GM19324 (cell line): ENCODE measurements around the gene ZNF646.
A peak's percentile ranks its signal among the peaks of the same experiment; 100 is the strongest.
"Not testable (repeated sequence)": the region's sequence is repeated elsewhere in the genome, so short reads cannot be mapped to it uniquely, and the experiment has no call there.

Experiments used
- ATAC-seq: cut with Tn5 transposase; IDR thresholded peaks from one replicate; pipeline ENCODE4 v1.9.1; 2021; ENCODE audit warnings: mild to moderate bottlenecking, moderate library complexity; ENCODE audit not compliant: unreplicated experiment, low FRiP score

Gene ZNF646

DNA sequence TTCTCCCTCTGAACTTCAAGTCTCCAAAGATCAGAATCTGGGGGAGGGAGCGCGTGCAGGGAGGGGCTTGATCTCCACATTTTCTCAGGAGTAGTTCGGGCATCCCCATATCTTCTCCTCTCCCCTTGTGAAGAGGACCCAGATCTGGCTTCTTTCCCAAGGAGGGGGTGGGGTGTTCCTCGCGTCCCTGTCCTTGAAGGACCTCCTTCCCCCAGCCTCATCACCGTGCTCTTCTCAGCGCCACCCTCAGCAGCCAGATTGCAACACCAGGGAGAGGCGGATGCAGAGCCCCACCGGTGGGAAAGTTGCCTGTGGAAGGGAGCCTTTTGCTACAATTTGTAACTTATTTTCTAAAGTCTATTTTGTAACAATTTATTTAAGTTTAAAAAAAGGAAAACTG is 8.9 kb downstream of the ZNF646 start:
- ATAC-seq: no peak

DNA sequence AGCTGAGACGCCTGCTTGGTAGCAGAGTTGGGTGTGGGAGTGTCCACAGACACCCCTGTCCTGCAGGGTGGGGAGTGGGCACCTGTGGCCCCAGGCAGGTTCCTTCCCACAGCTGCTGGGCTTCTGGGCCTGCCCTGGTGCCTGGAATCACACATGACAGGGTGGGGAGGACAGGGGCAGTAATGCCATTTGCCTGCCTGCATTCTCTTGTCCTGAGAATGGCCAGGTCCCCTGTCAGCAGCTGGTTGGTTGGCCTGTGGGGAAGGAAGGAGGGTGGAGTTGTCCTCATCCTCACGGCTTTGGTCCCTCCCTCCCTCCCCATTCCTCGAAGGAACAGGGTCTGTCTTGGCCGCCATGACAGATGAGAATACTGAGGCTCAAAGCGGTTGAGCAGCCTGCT is 9.3 kb downstream of the ZNF646 start:
- ATAC-seq: no peak

DNA sequence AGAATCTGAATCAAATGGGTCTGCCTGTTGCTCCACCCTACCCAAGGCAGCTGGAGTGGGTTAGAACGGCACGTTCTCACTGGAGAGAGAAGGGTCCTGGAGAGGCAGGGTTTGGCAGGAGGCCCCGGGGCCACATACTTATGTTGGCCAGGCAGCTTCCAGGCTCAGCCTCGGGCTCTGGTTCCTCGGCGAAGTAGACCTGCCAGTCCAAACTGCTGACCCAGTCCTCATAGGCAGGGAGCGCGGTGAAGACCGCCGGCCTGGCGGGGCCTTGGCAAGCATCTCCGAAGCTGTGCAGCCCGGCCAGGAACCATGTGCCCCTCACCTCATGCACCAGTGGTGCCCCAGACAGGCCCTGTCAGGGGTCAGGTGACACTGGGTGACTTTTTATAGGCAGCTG is 9.8 kb downstream of the ZNF646 start:
- no peak for ATAC-seq

DNA sequence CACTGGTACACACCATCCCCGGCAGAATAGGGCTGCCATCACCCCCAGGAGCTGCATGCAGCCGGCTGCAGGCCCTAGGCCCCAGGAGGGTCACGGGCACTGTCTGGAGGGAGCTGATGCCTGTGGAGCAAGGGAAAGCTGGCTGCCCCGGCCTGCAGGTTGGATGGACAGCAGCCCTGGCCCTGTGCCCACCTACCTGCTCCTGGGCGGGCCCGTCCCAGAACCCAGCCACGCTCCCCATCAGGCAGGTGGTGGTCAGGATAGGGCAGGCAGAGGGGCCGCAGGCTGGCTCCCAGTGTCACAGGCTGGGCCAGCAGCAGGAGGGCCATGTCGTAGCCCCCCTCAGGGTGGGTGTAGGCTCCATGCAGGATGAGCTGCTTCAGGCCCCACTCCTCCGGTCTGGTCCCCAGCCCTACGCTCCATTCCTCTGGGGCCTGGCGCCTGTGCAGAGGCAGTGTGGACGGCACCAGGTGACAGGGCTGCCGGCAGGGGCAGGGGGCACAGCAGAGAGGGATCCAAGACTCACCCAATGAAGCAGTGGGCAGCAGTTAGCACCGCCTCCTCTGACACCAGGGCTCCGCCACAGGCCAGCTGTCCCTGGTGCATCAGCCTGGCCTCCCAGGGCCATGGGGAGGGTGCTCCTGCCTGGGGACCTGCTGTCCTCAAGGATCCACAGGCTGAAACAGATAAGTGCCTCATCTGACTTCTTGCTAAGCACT is 10.5 kb downstream of the ZNF646 start:
- ATAC-seq: no peak

DNA sequence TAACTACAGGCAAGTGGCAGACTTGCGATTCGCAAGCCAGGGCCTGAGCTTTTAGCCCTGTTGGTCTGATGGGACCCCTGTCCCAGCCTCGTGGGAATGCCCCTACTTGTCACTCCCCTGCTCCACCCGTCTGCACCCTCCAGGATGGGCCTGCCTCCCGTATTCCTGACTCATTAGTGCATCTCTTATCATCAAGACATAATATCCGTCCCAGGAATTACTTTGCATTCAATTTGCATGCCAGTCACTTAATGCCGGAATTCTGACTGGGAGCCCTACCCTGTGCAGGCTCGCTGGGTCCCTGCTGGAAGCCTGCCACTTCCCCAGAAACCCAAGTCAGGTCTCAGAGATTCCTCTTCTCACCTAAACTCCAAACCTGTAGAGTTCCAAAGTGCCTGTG is 11.2 kb downstream of the ZNF646 start:
- ATAC-seq: no peak

DNA sequence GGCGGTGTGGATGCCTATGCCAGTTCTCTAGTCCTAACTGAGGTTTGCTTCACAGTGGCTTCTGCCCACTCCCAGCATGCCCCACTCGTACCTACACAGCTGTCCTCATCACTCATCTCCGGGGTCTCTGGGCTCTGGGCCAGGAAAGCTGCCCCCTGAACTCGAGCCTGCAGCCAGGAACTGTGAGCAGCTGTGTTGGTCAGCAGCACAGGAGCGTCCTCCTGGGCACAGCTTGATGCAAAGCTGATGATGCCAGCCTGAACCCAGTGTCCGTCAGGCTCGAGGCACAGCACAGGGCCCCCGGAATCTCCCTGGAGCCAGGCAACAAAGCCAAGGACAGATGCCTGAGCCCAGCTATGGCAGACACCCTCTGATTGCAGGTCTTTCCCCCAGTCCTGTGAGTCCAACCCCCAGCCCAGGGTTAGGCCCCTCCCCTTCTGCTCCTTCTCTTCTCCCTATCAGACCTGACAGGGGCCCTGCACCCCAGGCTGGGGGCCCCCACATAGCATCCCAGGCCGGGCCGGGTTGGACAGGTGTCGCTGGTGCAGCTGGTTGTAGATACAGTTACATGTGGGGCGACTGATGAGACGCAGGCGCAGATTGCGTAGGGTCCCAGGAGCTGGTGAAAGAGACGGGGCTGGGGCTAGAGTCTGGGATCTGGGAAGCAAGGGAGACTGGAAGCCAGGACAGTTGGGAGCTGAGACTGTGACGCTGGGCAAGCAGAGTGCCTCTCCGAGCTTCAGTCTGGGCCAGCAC is 11.8 kb downstream of the ZNF646 start:
- ATAC-seq: no peak

DNA sequence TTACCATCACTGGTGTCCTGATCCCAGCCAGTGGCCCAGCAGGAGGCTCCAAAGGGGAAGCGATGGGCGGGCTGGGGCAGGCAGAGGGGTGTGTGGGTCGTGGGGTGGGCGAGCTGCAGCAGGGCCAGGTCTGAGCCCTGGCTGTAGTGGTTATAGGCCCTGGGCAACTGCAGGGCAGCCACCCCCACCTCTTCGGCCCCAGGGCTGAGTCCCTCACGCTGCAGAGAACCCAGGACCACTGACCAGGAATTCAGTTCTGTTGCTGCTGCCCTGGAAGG is 12.3 kb downstream of the ZNF646 start:
- ATAC-seq: no peak

DNA sequence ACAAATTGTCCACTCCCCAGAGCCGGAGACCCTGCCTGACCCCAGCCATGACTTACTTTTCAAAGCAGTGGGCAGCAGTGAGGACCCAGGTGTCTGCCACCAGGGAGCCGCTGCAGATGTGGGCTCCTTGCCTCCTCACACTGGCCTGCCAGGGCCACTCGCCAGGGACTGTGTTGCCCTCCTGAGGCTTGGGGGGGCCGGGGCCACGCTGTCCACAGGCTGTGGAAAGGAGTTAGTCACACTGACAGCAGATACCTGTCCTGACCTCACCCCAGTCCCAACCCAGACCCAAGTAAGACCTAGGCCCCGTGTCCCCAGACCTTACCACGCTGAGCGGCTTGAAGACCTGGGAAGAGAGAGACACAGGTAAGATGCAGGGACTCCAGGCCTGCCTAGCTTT is 13.3 kb downstream of the ZNF646 start:
- ATAC-seq: no peak

DNA sequence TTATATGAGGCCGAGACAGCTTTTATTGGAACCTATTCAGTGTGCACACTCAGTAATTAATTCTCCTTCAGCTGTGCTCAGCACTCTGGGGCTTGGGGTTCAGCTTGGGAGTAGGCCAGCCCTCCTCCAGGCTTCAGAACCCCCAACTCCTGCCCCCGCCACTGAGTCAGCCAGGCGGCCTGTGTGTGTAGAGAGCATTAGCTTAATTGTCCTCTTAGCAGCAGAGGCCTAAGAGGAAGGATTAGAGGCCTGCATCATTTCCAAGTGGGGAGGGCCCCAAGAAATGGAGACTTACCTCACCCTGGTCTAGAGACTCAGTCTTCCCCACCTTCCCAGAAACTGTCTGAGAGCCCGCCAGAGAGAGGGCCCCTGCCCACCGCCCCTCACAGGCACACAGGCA is 13.7 kb downstream of the ZNF646 start:
- ATAC-seq: no peak

DNA sequence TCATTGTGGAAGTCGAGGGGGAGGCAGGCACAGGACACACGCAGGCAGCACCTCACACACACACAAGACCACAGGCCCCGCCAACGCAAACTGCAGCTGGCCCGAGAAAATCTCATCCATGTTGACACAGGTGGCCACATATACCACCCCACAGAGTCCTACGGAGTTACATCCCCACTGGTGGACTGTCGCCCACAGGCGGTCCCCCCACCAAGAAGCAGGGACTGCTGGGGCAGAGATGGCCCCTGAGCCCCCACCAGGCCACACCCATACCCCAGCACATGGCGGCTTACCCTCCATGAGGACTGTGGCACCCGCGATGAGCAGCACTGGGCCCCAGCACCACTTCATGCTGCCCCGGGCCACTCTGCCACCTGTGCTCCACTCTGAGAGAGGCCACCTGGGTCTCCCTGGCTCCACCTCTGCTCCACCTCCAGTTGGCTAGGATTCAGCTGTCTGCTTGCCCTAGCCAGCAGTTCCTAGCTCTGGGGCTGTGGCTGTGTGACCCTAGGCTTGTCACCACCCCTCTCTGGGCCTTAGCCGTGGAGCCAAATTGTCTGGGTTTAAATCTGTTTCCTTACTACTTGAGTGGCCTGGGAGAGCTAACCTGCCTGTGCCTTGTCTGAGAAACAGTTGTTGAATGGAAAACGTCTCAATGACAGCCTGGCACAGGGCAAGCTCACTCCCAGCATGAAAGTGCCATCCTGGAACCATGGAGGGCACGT is 14.4 kb downstream of the ZNF646 start, which contains the start of gene PRSS53:
PRSS53 (minus strand) TSS at position 485 of the 725 bp plus-strand sequence; CDS start at position 351, 134 bp downstream.
- ATAC-seq: no peak

DNA sequence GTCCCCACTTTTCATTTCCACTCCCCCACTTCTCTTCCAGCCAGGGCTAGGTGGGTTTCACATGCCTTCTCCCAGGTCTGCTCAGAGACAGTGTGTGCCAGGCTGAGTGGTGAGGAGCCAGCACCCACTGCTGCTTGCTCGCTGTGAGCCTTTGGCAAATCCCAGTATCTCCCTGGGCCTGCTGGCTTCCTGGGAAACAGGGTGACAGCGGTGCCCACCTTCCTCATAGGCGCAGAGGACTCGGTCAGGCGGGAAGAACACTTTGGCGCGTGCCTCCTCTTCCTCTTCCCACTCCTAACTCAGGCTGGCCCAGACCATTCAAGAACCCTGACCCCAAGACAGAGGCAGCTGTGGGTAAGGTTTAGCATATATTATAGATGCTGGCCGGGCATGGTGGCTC is 15.0 kb downstream of the ZNF646 start:
- no peak for ATAC-seq

DNA sequence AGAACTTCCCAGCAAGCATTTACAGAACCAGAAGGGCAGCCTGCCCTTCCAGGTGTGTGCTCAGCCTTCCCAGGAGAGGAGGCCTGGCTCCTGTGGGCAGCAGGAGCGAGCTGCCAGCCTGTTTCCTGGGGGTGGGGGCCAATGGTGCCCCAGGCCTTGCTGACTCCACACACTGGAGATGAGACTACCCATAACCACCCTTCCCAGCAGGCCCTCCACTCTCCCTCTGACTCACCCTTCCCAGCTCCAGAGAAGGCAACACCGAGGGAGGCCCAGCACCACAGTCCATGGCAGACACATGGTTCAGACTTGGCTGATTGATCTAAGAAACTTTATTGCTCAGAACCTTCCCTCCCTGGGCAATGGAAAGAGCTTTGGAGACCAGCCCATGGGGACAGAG is 16.3 kb downstream of the ZNF646 start:
- ATAC-seq: no peak

DNA sequence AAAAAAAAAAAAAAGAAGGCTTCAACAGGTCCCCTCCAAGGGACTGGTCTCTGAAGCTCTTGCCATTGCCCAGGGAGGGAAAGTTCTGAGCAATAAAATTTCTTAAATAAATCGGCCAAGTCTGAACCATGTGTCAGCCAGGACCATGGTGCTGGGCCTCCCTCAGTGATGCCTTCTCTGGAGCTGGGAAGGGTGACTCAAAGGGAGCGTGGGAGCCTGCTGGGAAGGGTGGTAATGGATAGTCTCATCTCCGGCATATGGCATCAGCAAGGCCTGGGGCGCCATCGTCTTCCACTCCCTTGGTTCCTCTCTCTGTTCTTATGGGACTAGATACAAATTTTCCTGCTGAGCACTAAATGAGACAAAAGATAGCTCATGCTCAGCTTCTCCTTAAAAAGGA is 18.1 kb downstream of the ZNF646 start:
- ATAC-seq: no peak

DNA sequence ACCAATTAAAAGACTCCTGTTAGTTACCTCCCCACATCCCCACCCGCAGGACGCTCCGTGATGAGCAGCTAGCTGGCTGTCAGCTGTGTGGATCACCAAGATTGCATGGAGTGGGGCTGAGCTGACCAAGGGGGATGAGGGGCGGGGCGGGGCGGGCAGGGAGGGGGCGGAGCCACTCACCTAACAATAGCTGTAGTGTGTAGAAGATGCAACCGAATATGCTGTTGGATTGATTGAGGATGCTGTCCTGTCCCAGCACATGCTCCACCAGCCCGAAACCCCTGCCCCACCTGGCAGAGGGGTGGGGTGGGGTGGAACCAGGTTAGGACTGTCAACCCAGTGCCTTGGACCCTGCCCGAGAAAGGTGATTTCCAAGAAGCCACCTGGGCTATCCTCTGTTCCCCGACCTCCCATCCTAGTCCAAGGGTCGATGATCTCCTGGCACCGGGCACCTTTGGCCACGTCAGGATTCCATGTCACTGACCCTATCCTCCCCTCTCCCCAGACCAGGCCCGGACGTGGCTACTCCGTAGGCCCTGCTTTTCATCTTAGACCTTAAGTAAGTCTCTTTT is 19.0 kb downstream of the ZNF646 start:
- ATAC-seq: no peak

DNA sequence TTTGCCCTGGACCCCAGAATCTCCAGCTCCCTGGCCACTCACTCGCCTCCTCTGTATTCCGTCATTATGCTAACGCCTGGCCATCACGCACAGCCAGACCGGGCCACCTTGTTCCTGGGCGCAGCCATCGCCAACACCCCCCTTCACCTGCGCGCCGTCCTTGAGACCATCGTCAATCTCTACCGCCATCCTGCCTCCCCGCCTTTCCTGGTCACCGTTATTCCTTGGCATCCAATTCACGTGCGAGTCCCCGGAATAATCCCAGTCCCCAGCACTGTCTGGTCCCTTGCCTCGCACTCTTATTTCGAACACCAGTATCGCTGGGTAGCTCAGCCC is 19.8 kb downstream of the ZNF646 start:
- peak; percentile 9 for ATAC-seq

DNA sequence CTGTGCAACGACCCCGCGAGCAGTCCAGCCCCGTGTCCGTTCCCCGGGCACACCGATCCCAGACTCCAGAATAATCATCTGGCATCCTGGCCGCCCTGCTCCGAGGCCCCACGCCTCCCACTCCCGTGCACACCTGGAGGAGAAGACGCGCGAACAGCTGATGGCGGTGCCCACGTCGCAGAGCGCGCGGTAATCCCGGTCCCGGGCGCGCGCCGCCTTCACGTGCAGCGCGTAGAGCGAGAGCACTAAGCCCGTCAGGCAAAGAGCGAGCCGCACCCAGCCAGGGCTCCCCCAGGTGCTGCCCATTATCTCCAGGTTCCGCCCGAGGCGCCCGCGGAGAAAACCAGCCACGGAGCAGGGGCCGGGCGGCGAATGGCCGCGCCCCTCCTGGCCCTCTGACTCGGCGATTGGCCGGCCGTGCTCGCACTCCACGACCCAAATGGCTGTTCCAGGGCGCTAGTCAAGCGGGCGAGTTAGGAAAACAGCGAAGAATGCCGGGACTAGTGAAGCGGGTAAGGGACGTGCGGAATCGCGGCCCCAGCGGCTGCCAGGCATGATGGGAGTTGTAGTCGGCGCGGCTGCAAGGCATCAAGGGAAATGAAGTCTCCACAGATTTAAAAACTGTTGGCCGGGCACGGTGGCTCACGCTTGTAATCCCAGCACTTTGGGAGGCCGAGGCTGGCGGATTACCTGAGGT is 20.4 kb downstream of the ZNF646 start, which contains the start of gene VKORC1:
VKORC1 (minus strand) TSS at position 374 of the 697 bp plus-strand sequence; CDS start at position 306, 68 bp downstream.
- peak; percentile 91 for ATAC-seq

DNA sequence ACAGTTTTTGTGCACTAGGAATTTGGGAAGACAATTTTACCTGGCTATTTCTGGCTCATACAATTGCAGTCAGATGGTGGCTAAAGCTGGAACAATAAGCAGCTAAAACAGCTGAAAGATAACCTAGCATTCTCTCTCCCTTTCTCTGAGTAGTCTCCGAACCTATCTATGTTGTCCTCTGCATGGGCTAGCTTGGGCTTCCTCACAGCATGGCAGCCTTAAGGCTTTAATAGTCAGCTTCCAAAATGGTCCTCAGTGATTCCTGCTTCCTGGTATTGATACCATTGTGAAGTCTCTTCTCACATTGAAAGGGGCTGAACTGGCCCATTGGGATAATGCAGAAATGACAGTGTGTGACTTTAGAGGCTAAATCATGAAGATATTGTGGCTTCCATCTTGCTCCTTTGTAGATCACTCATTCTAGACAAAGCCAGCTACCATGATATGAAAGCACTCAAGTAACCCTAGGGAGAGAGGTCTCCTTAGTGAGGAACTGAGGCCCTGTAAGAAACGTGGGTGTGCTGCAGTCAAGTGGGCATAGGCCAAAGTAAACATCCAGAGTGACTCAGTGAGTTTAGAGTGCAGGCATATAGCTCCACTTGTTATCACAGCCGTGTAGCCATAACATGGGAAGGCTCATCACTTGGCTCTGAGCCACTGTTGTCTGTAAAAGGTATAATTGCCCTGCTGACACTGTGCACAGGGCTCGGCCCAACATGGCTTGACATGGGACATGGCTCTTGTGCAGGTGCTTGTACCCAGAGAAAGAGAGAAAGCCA is 25.8 kb downstream of the ZNF646 start:
- ATAC-seq: no peak

DNA sequence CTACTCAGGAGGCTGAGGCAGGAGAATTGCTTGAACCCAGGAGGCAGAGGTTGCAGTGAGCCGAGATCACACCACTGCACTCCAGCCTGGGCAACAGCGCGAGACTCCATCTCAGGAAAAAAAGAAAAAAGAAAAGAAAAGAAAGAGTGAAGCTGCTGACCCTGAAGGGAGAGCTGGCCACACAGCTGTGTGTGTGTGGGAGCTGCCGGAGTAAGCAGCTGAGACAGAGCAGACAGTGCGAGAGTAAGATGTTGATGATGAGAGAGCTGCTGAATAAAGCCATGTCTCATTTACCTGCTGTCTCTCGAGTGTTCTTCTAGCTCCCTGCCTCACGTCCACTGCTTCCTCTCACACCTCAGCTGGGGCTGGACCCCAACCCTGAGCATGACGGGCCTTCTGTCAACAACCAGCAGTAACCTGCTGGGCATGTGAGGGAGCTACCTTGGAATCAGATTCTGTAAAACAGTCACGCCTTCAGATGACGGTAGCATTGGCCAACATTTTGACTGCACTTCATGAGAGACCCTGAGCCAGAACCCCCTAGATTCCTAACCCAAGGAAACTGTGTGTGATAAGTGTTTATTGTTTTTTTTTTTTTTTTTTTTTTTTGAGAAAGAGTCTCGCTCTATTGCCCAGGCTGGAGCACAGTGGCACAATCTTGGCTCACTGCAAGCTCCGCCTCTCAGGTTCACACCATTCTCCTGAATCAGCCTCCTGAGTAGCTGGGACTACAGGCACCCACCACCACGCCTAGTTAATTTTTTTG is 26.8 kb downstream of the ZNF646 start:
- not testable (repeated sequence) for ATAC-seq

DNA sequence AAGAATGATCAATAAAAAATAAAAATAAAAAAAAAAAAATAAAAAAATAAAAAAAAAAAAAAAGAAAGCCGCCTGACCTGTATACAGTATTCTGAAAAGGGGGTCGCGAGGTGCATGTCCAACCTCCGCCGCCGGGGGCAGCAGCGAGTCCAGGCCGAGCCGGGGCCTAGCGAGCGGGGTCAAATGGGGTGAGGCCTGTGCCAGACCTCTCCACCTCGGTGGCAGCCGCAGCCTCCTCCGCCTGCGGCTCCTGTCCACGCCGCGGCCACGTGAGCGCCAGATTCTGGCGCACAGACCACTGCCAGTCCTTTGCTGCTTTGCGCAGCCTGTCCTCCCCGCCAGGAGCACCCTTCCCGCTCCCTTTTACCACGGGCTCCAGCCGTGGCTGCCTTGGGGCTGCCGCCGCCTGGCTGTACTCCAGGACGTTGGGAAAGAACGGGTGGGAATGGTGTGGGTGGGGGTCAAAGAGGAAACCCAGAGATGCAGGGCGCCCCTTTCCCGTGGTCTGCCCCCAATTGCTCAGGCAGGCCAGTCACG is 31.5 kb downstream of the ZNF646 start:
- peak; percentile 34 for ATAC-seq
